RWPE2 (cell line): ENCODE results near the gene TRAK1.

Experiments
- ATAC-seq: fragments of 200-7000 bp; cut with Tn5 transposase; 3 replicates; pipeline ENCODE4 v1.9.1; 2021; ENCODE audit warnings: low read depth
- DNase-seq: peaks from one replicate; pipeline ENCODE4 v3.0.0-alpha.2; 2020; ENCODE audit warnings: low spot score
- H3K27ac ChIP-seq: fragments of 450-650 bp; 2 replicates; pipeline ENCODE4 v1.5.1; 2017; ENCODE audit warnings: mild to moderate bottlenecking; ENCODE audit not compliant: poor library complexity, severe bottlenecking
- H3K27me3 ChIP-seq: fragments of 250-450 bp; sonication (Bioruptor Pico); 2 replicates; pipeline ENCODE4 v1.5.1; 2021; ENCODE audit warnings: mild to moderate bottlenecking, moderate library complexity; ENCODE audit not compliant: insufficient read depth, poor library complexity, severe bottlenecking
- H3K36me3 ChIP-seq: fragments of 250-450 bp; sonication (Bioruptor Pico); 2 replicates; pipeline ENCODE4 v1.5.1; 2020; ENCODE audit warnings: low read depth, mild to moderate bottlenecking, moderate library complexity
- H3K4me1 ChIP-seq: fragments of 250-450 bp; sonication (Bioruptor Pico); 2 replicates; pipeline ENCODE4 v1.5.1; 2021; ENCODE audit warnings: mild to moderate bottlenecking, moderate library complexity; ENCODE audit not compliant: insufficient read depth, poor library complexity, severe bottlenecking
- H3K4me3 ChIP-seq: fragments of 250-450 bp; sonication (Bioruptor Pico); 2 replicates; pipeline ENCODE4 v1.5.1; 2021; ENCODE audit warnings: mild to moderate bottlenecking, moderate library complexity; ENCODE audit not compliant: severe bottlenecking
- H3K9me3 ChIP-seq: fragments of 250-450 bp; sonication (Bioruptor Pico); 2 replicates; pipeline ENCODE4 v1.5.1; 2021; ENCODE audit warnings: mild to moderate bottlenecking, moderate library complexity; ENCODE audit not compliant: severe bottlenecking
- CTCF ChIP-seq: fragments of 450-650 bp; IDR thresholded peaks from one replicate; pipeline ENCODE4 v1.5.1; 2017; ENCODE audit warnings: mild to moderate bottlenecking, moderate library complexity; ENCODE audit not compliant: poor library complexity, severe bottlenecking

Gene TRAK1

GRCh38 chr3:42149532-42149931 is 58.4 kb downstream of the TRAK1 start:
- no peak for TF ChIP-seq CTCF

GRCh38 chr3:42149975-42150374 is 58.8 kb downstream of the TRAK1 start:
- H3K27me3 ChIP-seq = no peaks in the 10 kb centered on the region
- no peak overlapping the region for H3K27ac ChIP-seq
- no peaks in the 10 kb centered on the region for H3K9me3 ChIP-seq
- no peak overlapping the region for H3K4me3 ChIP-seq
- ATAC-seq (peak; percentile 44; the same call in 1 of the 3 replicates), DNase-seq (no peak)
- no peak for TF ChIP-seq CTCF
- H3K36me3 ChIP-seq = no peaks in the 10 kb centered on the region
- peaks cover 15% of the 10 kb centered on the region for H3K4me1 ChIP-seq

More at GRCh38 chr3:42149532-42149931, 58.4 kb downstream of the TRAK1 start:
- DNase-seq = no peak
- Histone ChIP-seq H3K4me3 (no peak overlapping the region), H3K9me3 (no peaks in the 10 kb centered on the region), H3K27ac (no peak overlapping the region), H3K36me3 (no peaks in the 10 kb centered on the region), H3K27me3 (no peaks in the 10 kb centered on the region), H3K4me1 (peaks cover 15% of the 10 kb centered on the region)
- no peak for ATAC-seq

GRCh38 chr3:42151596-42152168 is 60.5 kb downstream of the TRAK1 start:
- Histone ChIP-seq H3K9me3 (no peaks in the 10 kb centered on the region), H3K4me3 (no peak overlapping the region), H3K36me3 (no peaks in the 10 kb centered on the region), H3K27me3 (no peaks in the 10 kb centered on the region), H3K27ac (no peak overlapping the region), H3K4me1 (peaks cover 15% of the 10 kb centered on the region)
- no peak for TF ChIP-seq CTCF
- no peak for DNase-seq
- ATAC-seq = no peak; the same call in 2 of the 3 replicates

GRCh38 chr3:42152193-42152592 is 61.0 kb downstream of the TRAK1 start:
- TF ChIP-seq CTCF = no peak
- H3K27ac ChIP-seq = no peak overlapping the region
- ATAC-seq = no peak
- H3K4me1 ChIP-seq = peaks cover 15% of the 10 kb centered on the region
- no peak overlapping the region for H3K4me3 ChIP-seq
- no peaks in the 10 kb centered on the region for H3K27me3 ChIP-seq
- H3K36me3 ChIP-seq = no peaks in the 10 kb centered on the region
- H3K9me3 ChIP-seq = no peaks in the 10 kb centered on the region
- DNase-seq = no peak

- Histone ChIP-seq H3K4me3 (no peak overlapping the region), H3K4me1 (peaks cover 22% of the 10 kb centered on the region), H3K27ac (no peak overlapping the region), H3K9me3 (no peaks in the 10 kb centered on the region), H3K27me3 (no peaks in the 10 kb centered on the region), H3K36me3 (no peaks in the 10 kb centered on the region)
- DNase-seq (no peak), ATAC-seq (no peak)
- no peak for TF ChIP-seq CTCF
Observed at GRCh38 chr3:42153039-42153438, 61.9 kb downstream of the TRAK1 start.
